GM21786 (cell line): ENCODE measurements around the gene PLCB2.

Source experiments
- ATAC-seq: cut with Tn5 transposase; IDR thresholded peaks from one replicate; pipeline ENCODE4 v1.9.1; 2021; ENCODE audit not compliant: unreplicated experiment

The PLCB2 gene

GRCh38 chr15:40306371-40306770 lies 1.4 kb downstream of the PLCB2 start:
- no peak for ATAC-seq

GRCh38 chr15:40305281-40305680 lies 2.5 kb downstream of the PLCB2 start:
- ATAC-seq = no peak

- ATAC-seq = no peak
Measured at GRCh38 chr15:40303576-40303975, 4.2 kb downstream of the PLCB2 start.

- no peak for ATAC-seq
Measured at GRCh38 chr15:40302981-40303380, 4.8 kb downstream of the PLCB2 start.

GRCh38 chr15:40302288-40302886 lies 5.3 kb downstream of the PLCB2 start:
- no peak for ATAC-seq

GRCh38 chr15:40301467-40302179 lies 6.1 kb downstream of the PLCB2 start:
- ATAC-seq = no peak

GRCh38 chr15:40300771-40301170 lies 7.0 kb downstream of the PLCB2 start:
- ATAC-seq = no peak

- no peak for ATAC-seq
Measured at GRCh38 chr15:40300367-40300766, 7.4 kb downstream of the PLCB2 start.

- ATAC-seq = no peak
Measured at GRCh38 chr15:40298216-40298935, 9.4 kb downstream of the PLCB2 start.

GRCh38 chr15:40297356-40297755 lies 10.4 kb downstream of the PLCB2 start:
- ATAC-seq = no peak

- ATAC-seq = no peak
Measured at GRCh38 chr15:40296561-40297230, 11.0 kb downstream of the PLCB2 start.

GRCh38 chr15:40295877-40296560 lies 11.7 kb downstream of the PLCB2 start:
- no peak for ATAC-seq

- no peak for ATAC-seq
Measured at GRCh38 chr15:40295297-40295696, 12.4 kb downstream of the PLCB2 start.

GRCh38 chr15:40293905-40294895 lies 13.5 kb downstream of the PLCB2 start:
- no peak for ATAC-seq

- no peak for ATAC-seq
Measured at GRCh38 chr15:40293006-40293405, 14.7 kb downstream of the PLCB2 start.

- no peak for ATAC-seq
Measured at GRCh38 chr15:40292246-40292645, 15.5 kb downstream of the PLCB2 start.

- no peak for ATAC-seq
Measured at GRCh38 chr15:40290918-40291574, 16.7 kb downstream of the PLCB2 start.

- ATAC-seq = no peak
Measured at GRCh38 chr15:40290545-40290917, 17.2 kb downstream of the PLCB2 start.

GRCh38 chr15:40289140-40289775 lies 18.5 kb downstream of the PLCB2 start:
- no peak for ATAC-seq
